GM23338 (cell line): Measurements from ENCODE around the gene SETD1B. TPM values are rescaled to one million over a fixed set of nuclear protein-coding genes. Genes with fewer than 3 reads are reported as not detected.
"Not testable (repeated sequence)": the region's sequence is repeated elsewhere in the genome, so short reads cannot be mapped to it uniquely, and the experiment has no call there.

Experiments used
- ATAC-seq: fragments of 200-7000 bp; cut with Tn5 transposase; 3 replicates; pipeline ENCODE4 v1.9.1; 2020
- DNase-seq: peaks from one replicate; pipeline ENCODE4 v3.0.0-alpha.2; 2015; ENCODE audit warnings: low spot score
- H2AFZ ChIP-seq: fragments of 200-600 bp; sonication (generic); 2 replicates; pipeline ENCODE4 v1.8.0; 2016; ENCODE audit warnings: antibody characterized with exemption, mild to moderate bottlenecking, moderate library complexity
- H3F3A ChIP-seq: fragments of 200-600 bp; sonication (generic); replicated peaks from 2 replicates; pipeline ENCODE4 v1.8.0; 2017; ENCODE audit warnings: antibody characterized with exemption, mixed run types, low read depth
- H3K27ac ChIP-seq: fragments of 200-600 bp; sonication (generic); 2 replicates; pipeline ENCODE4 v1.6.1; 2016; ENCODE audit warnings: low read depth
- H3K27me3 ChIP-seq: fragments of 200-600 bp; sonication (generic); 2 replicates; pipeline ENCODE4 v1.8.0; 2016; ENCODE audit warnings: mild to moderate bottlenecking, mixed run types, moderate library complexity; ENCODE audit not compliant: insufficient read depth
- H3K36me3 ChIP-seq: fragments of 200-600 bp; sonication (generic); 2 replicates; pipeline ENCODE4 v1.8.0; 2016; ENCODE audit warnings: mild to moderate bottlenecking; ENCODE audit not compliant: insufficient read depth
- H3K4me1 ChIP-seq: fragments of 200-600 bp; sonication (generic); 2 replicates; pipeline ENCODE4 v1.8.0; 2016; ENCODE audit warnings: mild to moderate bottlenecking, moderate library complexity; ENCODE audit not compliant: insufficient read depth
- H3K4me2 ChIP-seq: fragments of 200-600 bp; sonication (generic); 2 replicates; pipeline ENCODE4 v1.7.1; 2017; ENCODE audit warnings: mixed run types
- H3K4me3 ChIP-seq: fragments of 200-600 bp; sonication (generic); 2 replicates; pipeline ENCODE4 v1.6.1; 2016; ENCODE audit warnings: mixed run types
- H3K79me2 ChIP-seq: fragments of 200-600 bp; sonication (generic); replicated peaks from 2 replicates; pipeline ENCODE4 v1.8.0; 2017; ENCODE audit warnings: mild to moderate bottlenecking; ENCODE audit not compliant: insufficient read depth
- H3K9me2 ChIP-seq: fragments of 200-600 bp; sonication (generic); 2 replicates; pipeline ENCODE4 v1.8.0; 2017; ENCODE audit not compliant: insufficient read depth
- H4K20me1 ChIP-seq: fragments of 200-600 bp; sonication (generic); replicated peaks from 2 replicates; pipeline ENCODE4 v1.8.0; 2017; ENCODE audit warnings: mild to moderate bottlenecking; ENCODE audit not compliant: insufficient read depth
- H3K27ac Mint-ChIP-seq: 2 replicates; pipeline ENCODE4 v1.8.0; 2020; ENCODE audit warnings: inconsistent platforms, mild to moderate bottlenecking, moderate library complexity, mixed read lengths
- H3K27me3 Mint-ChIP-seq: 3 replicates; pipeline ENCODE4 v1.8.0; 2022; ENCODE audit warnings: low read depth, mild to moderate bottlenecking, moderate library complexity, mixed read lengths, inconsistent platforms; ENCODE audit not compliant: insufficient read depth, poor library complexity
- H3K36me3 Mint-ChIP-seq: 3 replicates; pipeline ENCODE4 v1.8.0; 2021; ENCODE audit warnings: low read depth, mild to moderate bottlenecking, inconsistent platforms, moderate library complexity, mixed read lengths
- H3K4me1 Mint-ChIP-seq: 3 replicates; pipeline ENCODE4 v1.8.0; 2020; ENCODE audit warnings: mild to moderate bottlenecking, inconsistent platforms, mixed read lengths
- H3K4me3 Mint-ChIP-seq: 3 replicates; pipeline ENCODE4 v1.8.0; 2021; ENCODE audit warnings: moderate library complexity, mild to moderate bottlenecking, inconsistent platforms, mixed read lengths
- H3K9me3 Mint-ChIP-seq: 3 replicates; pipeline ENCODE4 v1.8.0; 2020; ENCODE audit warnings: moderate library complexity, mild to moderate bottlenecking, inconsistent platforms, mixed read lengths
- CREB1 ChIP-seq: fragments of 250-450 bp; sonication (Bioruptor Pico); IDR thresholded peaks from 2 replicates; pipeline ENCODE4 v1.5.0; 2020; ENCODE audit warnings: low read depth, mild to moderate bottlenecking, moderate library complexity
- ETS1 ChIP-seq: IDR thresholded peaks from 2 replicates; pipeline ENCODE4 v1.6.1; 2016; ENCODE audit warnings: antibody characterized with exemption
- JUNB ChIP-seq: IDR thresholded peaks from one replicate; pipeline ENCODE4 v1.6.1; 2016; ENCODE audit warnings: antibody characterized with exemption; ENCODE audit not compliant: unreplicated experiment
- NANOG ChIP-seq: IDR thresholded peaks from 2 replicates; pipeline ENCODE4 v1.6.1; 2016; ENCODE audit warnings: antibody characterized with exemption, borderline replicate concordance
- POLR2AphosphoS5 ChIP-seq: IDR thresholded peaks from 2 replicates; pipeline ENCODE4 v1.6.1; 2016; ENCODE audit warnings: antibody characterized with exemption, low read depth
- STAT1 ChIP-seq: IDR thresholded peaks from one replicate; pipeline ENCODE4 v1.6.1; 2016; ENCODE audit warnings: antibody characterized with exemption; ENCODE audit not compliant: unreplicated experiment
- ZNF462 ChIP-seq: fragments of 250-450 bp; sonication (Bioruptor Pico); IDR thresholded peaks from 2 replicates; pipeline ENCODE4 v1.5.0; 2020; ENCODE audit warnings: mild to moderate bottlenecking, moderate library complexity
- polyA plus RNA-seq: library from polyadenylated mRNA; unstranded; fragments of >200 nt; fragmentation: Nextera tagmentation; extraction: Ambion mirVana; gene quantifications from 2 replicates; pipeline ENCODE4 v1.2.1, GENCODE V29; 2016
- total RNA-seq: library from RNA; depleted of rRNA; stranded (reverse); fragments of >200 nt; shearing (Covaris generic); gene quantifications from 2 replicates; pipeline ENCODE4 v1.2.3, GENCODE V29; 2014

SETD1B gene
- total and polyA plus RNA-seq, 2 experiments from 2014 or later: 3.1 to 8.7 TPM

DNA sequence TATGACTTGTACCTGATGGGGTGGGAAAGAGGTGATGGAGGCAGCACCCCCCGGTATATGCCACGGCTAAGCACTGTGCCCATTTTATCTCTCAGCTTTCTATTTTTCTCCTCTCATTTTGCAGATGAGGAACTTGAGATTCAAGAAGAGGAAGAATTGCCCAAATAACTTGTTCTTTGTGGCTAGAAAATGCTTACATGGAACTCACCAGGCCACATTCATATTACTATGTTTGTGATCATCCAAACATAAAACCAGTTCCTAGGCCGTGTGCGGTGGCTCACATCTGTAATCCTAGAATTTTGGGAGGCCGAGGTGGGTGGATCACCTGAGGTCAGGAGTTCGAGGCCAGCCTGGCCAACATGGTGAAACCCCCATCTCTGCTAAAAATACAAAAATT lies 70.3 kb downstream of the SETD1B start (continued):
- TF ChIP-seq ZNF462 (CRISPR knock-in tag): no peak
- TF ChIP-seq ETS1: no peak
- no peak for TF ChIP-seq POLR2AphosphoS5
- no peak for TF ChIP-seq STAT1
- TF ChIP-seq NANOG: no peak
- TF ChIP-seq CREB1: no peak
- no peak for TF ChIP-seq JUNB

- no peak overlapping the region for H3K27ac ChIP-seq
- Mint-ChIP-seq H3K4me3 (no peak overlapping the region), H3K36me3 (no peaks in the 10 kb centered on the region), H3K27ac (no peak overlapping the region), H3K9me3 (no peaks in the 10 kb centered on the region), H3K4me1 (no peaks in the 10 kb centered on the region), H3K27me3 (peaks cover 3% of the 10 kb centered on the region)
- no peak overlapping the region for H3K4me2 ChIP-seq
- no peaks in the 10 kb centered on the region for H3K27me3 ChIP-seq
- ATAC-seq (no peak), DNase-seq (no peak)
- H2AFZ ChIP-seq: no peak overlapping the region
- no peaks in the 10 kb centered on the region for H3K9me2 ChIP-seq
- H3K4me1 ChIP-seq: no peaks in the 10 kb centered on the region
- no peak overlapping the region for H3K4me3 ChIP-seq
- no peaks in the 10 kb centered on the region for H4K20me1 ChIP-seq
- H3K79me2 ChIP-seq: no peaks in the 10 kb centered on the region
- no peaks in the 10 kb centered on the region for H3F3A ChIP-seq
- H3K36me3 ChIP-seq: no peaks in the 10 kb centered on the region
- TF ChIP-seq ETS1 (no peak), POLR2AphosphoS5 (no peak)
These were observed 71.8 kb downstream of the SETD1B start for GRCh38 chr12:121875582-121875981.

DNA sequence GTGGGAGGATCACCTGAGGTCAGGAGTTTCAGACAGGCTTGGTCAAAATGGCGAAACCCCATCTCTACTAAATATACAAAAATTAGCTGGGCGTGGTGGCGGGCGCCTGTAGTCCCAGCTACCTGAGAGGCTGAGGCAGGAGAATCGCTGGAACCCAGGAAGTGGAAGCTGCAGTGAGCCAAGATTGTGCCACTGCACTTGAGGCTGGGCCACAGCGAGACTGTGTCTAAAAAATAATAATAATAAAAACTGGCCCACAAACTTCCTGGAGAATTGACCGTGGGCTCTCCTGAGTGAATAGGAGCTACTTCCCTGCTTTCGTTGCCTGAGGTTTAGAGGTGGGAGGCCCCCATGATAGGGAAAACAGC lies 72.3 kb downstream of the SETD1B start:
- H3K27ac Mint-ChIP-seq, H3K36me3 ChIP-seq, H4K20me1 ChIP-seq, H3K79me2 ChIP-seq, H3K4me2 ChIP-seq, H3K4me1 ChIP-seq, ATAC-seq, H3K4me1 Mint-ChIP-seq, H3K4me3 ChIP-seq, H3K27me3 Mint-ChIP-seq, H3K9me3 Mint-ChIP-seq, H3K27me3 ChIP-seq, H3K27ac ChIP-seq, H3F3A ChIP-seq, H2AFZ ChIP-seq, DNase-seq, H3K4me3 Mint-ChIP-seq, H3K9me2 ChIP-seq, H3K36me3 Mint-ChIP-seq: not testable (repeated sequence)
